Panc1 (cell line): Measurements from ENCODE around the gene MRPL48. TPM values are rescaled to one million over a fixed set of nuclear protein-coding genes. Genes with fewer than 3 reads are reported as not detected.

ENCODE experiments used
- ATAC-seq: fragments of 200-7000 bp; cut with Tn5 transposase; 2 replicates; pipeline ENCODE4 v1.9.1; 2020; ENCODE audit warnings: mild to moderate bottlenecking, moderate library complexity
- BruUV-seq: library from RNA; stranded (reverse); fragments of 400-500 nt; replicated peaks from 2 replicates; lab custom pipeline; 2021; lab: Mats Ljungman, UMichigan
- CTCF ChIA-PET: fragments of 300-600 bp; sonication (Branson Sonifier 250); formaldehyde crosslinking; loops from one replicate; lab custom pipeline; 2022; ENCODE audit warnings: antibody characterized with exemption; lab: Charles Lee
- POLR2A ChIA-PET: fragments of 300-600 bp; sonication (Branson Sonifier 250); formaldehyde crosslinking; loops from one replicate; lab custom pipeline; 2022; ENCODE audit warnings: antibody characterized with exemption; lab: Charles Lee
- DNase-seq: peaks from one replicate; pipeline ENCODE4 v3.0.0-alpha.2; 2010; ENCODE audit warnings: low read depth, low spot score
- H3K27ac ChIP-seq: 2 replicates; pipeline ENCODE4 v1.5.1; 2011; ENCODE audit warnings: mild to moderate bottlenecking, low read length, inconsistent platforms
- H3K27me3 ChIP-seq: fragments of 200-500 bp; sonication (Bioruptor generic); 2 replicates; pipeline ENCODE4 v1.6.0; 2014; ENCODE audit warnings: low read length, inconsistent platforms; ENCODE audit not compliant: control insufficient read depth, insufficient read depth
- H3K36me3 ChIP-seq: fragments of 200-500 bp; sonication (Bioruptor generic); 2 replicates; pipeline ENCODE4 v1.5.1; 2014; ENCODE audit warnings: inconsistent platforms, mild to moderate bottlenecking, low read length, moderate library complexity; ENCODE audit not compliant: control insufficient read depth, insufficient read depth
- H3K4me1 ChIP-seq: 2 replicates; pipeline ENCODE4 v1.5.1; 2011; ENCODE audit warnings: inconsistent platforms, mild to moderate bottlenecking, low read length, moderate library complexity; ENCODE audit not compliant: control insufficient read depth, insufficient read depth
- H3K4me3 ChIP-seq, 2 experiments: 2 replicates each; pipeline ENCODE4 v1.5.1; 2011 to 2012; ENCODE audit warnings: low read depth in 2 of 2, low read length in 2 of 2, mild to moderate bottlenecking in 2 of 2, inconsistent platforms in 1 of 2, moderate library complexity in 1 of 2
- H3K9me3 ChIP-seq: fragments of 200-500 bp; sonication (Bioruptor generic); 2 replicates; pipeline ENCODE4 v1.5.1; 2014; ENCODE audit warnings: low read depth, mild to moderate bottlenecking, inconsistent platforms, low read length, moderate library complexity; ENCODE audit not compliant: control insufficient read depth, insufficient read depth
- POLR2AphosphoS5 ChIP-seq: IDR thresholded peaks from 2 replicates; pipeline ENCODE4 v1.6.1; 2012; ENCODE audit warnings: mild to moderate bottlenecking, low read depth, low read length, moderate library complexity
- TCF7L2 ChIP-seq: IDR thresholded peaks from 2 replicates; pipeline ENCODE4 v1.6.1; 2011; ENCODE audit warnings: mild to moderate bottlenecking, low read depth, low read length, inconsistent platforms
- in situ Hi-C: cut with HindIII; loops from 2 replicates; pipeline ENCODE4 v1.10.0; 2016; ENCODE audit warnings: low sequenced_read_pairs, low pct_unique_long_range_greater_than_20kb
- intact Hi-C: fragments of 100-400 bp; cut with micrococcal nuclease; formaldehyde crosslinking; loops from one replicate; pipeline ENCODE4 v1.10.0; 2022; ENCODE audit not compliant: unreplicated experiment
- total RNA-seq: library from RNA; stranded (reverse); gene quantifications from one replicate; pipeline ENCODE4 v1.2.1, GENCODE V29; 2021; ENCODE audit not compliant: unreplicated experiment
- TF ChIP-seq, protein P1 (sequence below), 2 experiments: IDR thresholded peaks; 2 replicates each; pipeline ENCODE4 v1.6.1; 2011 to 2012; ENCODE audit warnings: low read depth in 2 of 2, control low read depth in 1 of 2, low read length in 1 of 2, mild to moderate bottlenecking in 1 of 2, moderate library complexity in 1 of 2; ENCODE audit not compliant: insufficient read depth in 1 of 2
- TF ChIP-seq, protein P2 (sequence below): fragments of 450-650 bp; IDR thresholded peaks from 2 replicates; pipeline ENCODE4 v1.5.1; 2017; ENCODE audit warnings: mild to moderate bottlenecking

The MRPL48 gene
- total RNA-seq, 1 experiment from 2014 or later, result 42.0 TPM

- BruUV-seq, result no TSS peak
- no peaks in the 10 kb centered on the region for H3K9me3 ChIP-seq
- TF ChIP-seq POLR2AphosphoS5, result no peak
- TF ChIP-seq, protein P1, sequence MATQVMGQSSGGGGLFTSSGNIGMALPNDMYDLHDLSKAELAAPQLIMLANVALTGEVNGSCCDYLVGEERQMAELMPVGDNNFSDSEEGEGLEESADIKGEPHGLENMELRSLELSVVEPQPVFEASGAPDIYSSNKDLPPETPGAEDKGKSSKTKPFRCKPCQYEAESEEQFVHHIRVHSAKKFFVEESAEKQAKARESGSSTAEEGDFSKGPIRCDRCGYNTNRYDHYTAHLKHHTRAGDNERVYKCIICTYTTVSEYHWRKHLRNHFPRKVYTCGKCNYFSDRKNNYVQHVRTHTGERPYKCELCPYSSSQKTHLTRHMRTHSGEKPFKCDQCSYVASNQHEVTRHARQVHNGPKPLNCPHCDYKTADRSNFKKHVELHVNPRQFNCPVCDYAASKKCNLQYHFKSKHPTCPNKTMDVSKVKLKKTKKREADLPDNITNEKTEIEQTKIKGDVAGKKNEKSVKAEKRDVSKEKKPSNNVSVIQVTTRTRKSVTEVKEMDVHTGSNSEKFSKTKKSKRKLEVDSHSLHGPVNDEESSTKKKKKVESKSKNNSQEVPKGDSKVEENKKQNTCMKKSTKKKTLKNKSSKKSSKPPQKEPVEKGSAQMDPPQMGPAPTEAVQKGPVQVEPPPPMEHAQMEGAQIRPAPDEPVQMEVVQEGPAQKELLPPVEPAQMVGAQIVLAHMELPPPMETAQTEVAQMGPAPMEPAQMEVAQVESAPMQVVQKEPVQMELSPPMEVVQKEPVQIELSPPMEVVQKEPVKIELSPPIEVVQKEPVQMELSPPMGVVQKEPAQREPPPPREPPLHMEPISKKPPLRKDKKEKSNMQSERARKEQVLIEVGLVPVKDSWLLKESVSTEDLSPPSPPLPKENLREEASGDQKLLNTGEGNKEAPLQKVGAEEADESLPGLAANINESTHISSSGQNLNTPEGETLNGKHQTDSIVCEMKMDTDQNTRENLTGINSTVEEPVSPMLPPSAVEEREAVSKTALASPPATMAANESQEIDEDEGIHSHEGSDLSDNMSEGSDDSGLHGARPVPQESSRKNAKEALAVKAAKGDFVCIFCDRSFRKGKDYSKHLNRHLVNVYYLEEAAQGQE (IDR thresholded peaks at IDR 0.05; ENCODE audit: insufficient read depth in 1 of 2, low read depth in 2 of 2, low read length in 1 of 2), result no peak
- TF ChIP-seq TCF7L2, result no peak
- TF ChIP-seq, protein P2, sequence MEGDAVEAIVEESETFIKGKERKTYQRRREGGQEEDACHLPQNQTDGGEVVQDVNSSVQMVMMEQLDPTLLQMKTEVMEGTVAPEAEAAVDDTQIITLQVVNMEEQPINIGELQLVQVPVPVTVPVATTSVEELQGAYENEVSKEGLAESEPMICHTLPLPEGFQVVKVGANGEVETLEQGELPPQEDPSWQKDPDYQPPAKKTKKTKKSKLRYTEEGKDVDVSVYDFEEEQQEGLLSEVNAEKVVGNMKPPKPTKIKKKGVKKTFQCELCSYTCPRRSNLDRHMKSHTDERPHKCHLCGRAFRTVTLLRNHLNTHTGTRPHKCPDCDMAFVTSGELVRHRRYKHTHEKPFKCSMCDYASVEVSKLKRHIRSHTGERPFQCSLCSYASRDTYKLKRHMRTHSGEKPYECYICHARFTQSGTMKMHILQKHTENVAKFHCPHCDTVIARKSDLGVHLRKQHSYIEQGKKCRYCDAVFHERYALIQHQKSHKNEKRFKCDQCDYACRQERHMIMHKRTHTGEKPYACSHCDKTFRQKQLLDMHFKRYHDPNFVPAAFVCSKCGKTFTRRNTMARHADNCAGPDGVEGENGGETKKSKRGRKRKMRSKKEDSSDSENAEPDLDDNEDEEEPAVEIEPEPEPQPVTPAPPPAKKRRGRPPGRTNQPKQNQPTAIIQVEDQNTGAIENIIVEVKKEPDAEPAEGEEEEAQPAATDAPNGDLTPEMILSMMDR, result no peak
- ATAC-seq, result no peak
- no peak for DNase-seq
- intact Hi-C loops, result no loop called here
- H3K27ac ChIP-seq, result no peak overlapping the region
- H3K27me3 ChIP-seq, result no peaks in the 10 kb centered on the region
- ChIA-PET POLR2A (interaction anchor here (1.0 kb wide), 1 partner anchor 27 kb away, joined by 5 read pairs; no protein-coding TSS in a partner anchor), CTCF (no interaction called here)
- in situ Hi-C loops, result no loop called here
- peaks cover 3% of the 10 kb centered on the region; the same call in 1 of the 2 replicates for H3K4me1 ChIP-seq
- no peak overlapping the region for H3K4me3 ChIP-seq
- no peaks in the 10 kb centered on the region for H3K36me3 ChIP-seq
Measured at GRCh38 chr11:73752216-73752867, 35.3 kb upstream of the MRPL48 start.

- no TSS peak for BruUV-seq
- ChIA-PET POLR2A (interaction anchor here (0.6 to 1.0 kb wide), 2 partner anchors 27 to 129 kb away, joined by 5 to 8 read pairs; no protein-coding TSS in a partner anchor), CTCF (interaction anchor here (0.7 kb wide), 1 partner anchor 426 kb away, joined by 4 read pairs; no protein-coding TSS in a partner anchor)
- Histone ChIP-seq H3K27ac (no peak overlapping the region), H3K27me3 (no peaks in the 10 kb centered on the region), H3K9me3 (no peaks in the 10 kb centered on the region), H3K36me3 (no peaks in the 10 kb centered on the region), H3K4me3 (no peak overlapping the region), H3K4me1 (peaks cover 7% of the 10 kb centered on the region; the same call in 1 of the 2 replicates)
- DNase-seq (no peak), ATAC-seq (no peak)
- intact Hi-C loops, result no loop called here
- TF ChIP-seq, protein P1 (IDR thresholded peaks at IDR 0.05; ENCODE audit: insufficient read depth in 1 of 2, low read depth in 2 of 2, low read length in 1 of 2), result no peak
- TF ChIP-seq POLR2AphosphoS5 (no peak), TCF7L2 (no peak)
- TF ChIP-seq, protein P2, result no peak
- in situ Hi-C loops, result no loop called here
Measured at GRCh38 chr11:73752903-73753302, 34.8 kb upstream of the MRPL48 start.
